ENCODE data around the gene TGM5. TPM values are rescaled to one million over a fixed set of nuclear protein-coding genes. Genes with fewer than 3 reads are reported as not detected.
"Not testable (repeated sequence)": the region's sequence is repeated elsewhere in the genome, so short reads cannot be mapped to it uniquely, and the experiment has no call there.

TGM5 gene
- total RNA-seq, 1 experiment from 2014 or later, result not detected

DNA sequence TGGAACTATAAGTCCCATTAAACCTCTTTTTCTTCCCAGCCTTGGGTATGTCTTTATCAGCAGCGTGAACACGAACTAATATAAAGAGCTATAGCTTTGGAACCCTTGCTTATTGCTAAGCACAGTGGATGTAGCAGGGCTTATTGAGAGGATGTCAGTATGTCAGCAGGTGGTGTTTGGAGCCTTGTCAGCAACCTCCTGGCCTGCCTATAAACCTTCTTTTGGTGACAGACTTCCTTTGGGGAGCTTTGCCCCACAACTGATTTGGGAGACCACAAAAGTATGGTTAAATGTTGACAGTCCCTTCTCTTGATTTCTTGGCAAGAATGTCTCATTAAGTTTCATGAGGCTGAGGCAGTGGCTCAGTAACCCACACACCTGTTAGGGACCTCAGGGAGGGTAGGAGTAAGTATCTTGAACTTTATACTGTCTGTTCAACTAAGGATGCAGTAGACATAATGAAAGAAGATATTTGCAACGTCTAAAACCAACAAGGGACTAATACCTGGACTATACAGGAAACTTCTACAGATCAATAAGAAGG lies 66.7 kb downstream of the TGM5 start (continued):
- no peak for TF ChIP-seq USF2 (CRISPR knock-in tag; IDR thresholded peaks at IDR 0.05)
- TF ChIP-seq, protein P1, sequence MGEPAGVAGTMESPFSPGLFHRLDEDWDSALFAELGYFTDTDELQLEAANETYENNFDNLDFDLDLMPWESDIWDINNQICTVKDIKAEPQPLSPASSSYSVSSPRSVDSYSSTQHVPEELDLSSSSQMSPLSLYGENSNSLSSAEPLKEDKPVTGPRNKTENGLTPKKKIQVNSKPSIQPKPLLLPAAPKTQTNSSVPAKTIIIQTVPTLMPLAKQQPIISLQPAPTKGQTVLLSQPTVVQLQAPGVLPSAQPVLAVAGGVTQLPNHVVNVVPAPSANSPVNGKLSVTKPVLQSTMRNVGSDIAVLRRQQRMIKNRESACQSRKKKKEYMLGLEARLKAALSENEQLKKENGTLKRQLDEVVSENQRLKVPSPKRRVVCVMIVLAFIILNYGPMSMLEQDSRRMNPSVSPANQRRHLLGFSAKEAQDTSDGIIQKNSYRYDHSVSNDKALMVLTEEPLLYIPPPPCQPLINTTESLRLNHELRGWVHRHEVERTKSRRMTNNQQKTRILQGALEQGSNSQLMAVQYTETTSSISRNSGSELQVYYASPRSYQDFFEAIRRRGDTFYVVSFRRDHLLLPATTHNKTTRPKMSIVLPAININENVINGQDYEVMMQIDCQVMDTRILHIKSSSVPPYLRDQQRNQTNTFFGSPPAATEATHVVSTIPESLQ (CRISPR knock-in tag; IDR thresholded peaks at IDR 0.05), result no peak
- TF ChIP-seq, protein P2, sequence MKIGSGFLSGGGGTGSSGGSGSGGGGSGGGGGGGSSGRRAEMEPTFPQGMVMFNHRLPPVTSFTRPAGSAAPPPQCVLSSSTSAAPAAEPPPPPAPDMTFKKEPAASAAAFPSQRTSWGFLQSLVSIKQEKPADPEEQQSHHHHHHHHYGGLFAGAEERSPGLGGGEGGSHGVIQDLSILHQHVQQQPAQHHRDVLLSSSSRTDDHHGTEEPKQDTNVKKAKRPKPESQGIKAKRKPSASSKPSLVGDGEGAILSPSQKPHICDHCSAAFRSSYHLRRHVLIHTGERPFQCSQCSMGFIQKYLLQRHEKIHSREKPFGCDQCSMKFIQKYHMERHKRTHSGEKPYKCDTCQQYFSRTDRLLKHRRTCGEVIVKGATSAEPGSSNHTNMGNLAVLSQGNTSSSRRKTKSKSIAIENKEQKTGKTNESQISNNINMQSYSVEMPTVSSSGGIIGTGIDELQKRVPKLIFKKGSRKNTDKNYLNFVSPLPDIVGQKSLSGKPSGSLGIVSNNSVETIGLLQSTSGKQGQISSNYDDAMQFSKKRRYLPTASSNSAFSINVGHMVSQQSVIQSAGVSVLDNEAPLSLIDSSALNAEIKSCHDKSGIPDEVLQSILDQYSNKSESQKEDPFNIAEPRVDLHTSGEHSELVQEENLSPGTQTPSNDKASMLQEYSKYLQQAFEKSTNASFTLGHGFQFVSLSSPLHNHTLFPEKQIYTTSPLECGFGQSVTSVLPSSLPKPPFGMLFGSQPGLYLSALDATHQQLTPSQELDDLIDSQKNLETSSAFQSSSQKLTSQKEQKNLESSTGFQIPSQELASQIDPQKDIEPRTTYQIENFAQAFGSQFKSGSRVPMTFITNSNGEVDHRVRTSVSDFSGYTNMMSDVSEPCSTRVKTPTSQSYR (CRISPR knock-in tag; IDR thresholded peaks at IDR 0.05), result no peak
- TF ChIP-seq KAT7 (CRISPR knock-in tag; IDR thresholded peaks at IDR 0.05; ENCODE audit: borderline replicate concordance), result no peak

GRCh38 chr15:43198992-43199391 lies 67.7 kb downstream of the TGM5 start:
- Mint-ChIP-seq H3K27ac (no peak overlapping the region), H3K36me3 (peaks cover 16% of the 10 kb centered on the region), H3K4me3 (no peak overlapping the region), H3K9me3 (peaks cover 26% of the 10 kb centered on the region), H3K27me3 (ENCODE audit: low read depth) (peaks cover 7% of the 10 kb centered on the region), H3K4me1 (no peaks in the 10 kb centered on the region)
- TF ChIP-seq ZBTB43 (CRISPR knock-in tag; IDR thresholded peaks at IDR 0.05) (no peak), TP53 (CRISPR knock-in tag; IDR thresholded peaks at IDR 0.05) (no peak), PRRX2 (CRISPR knock-in tag; IDR thresholded peaks at IDR 0.05) (no peak), ATF1 (CRISPR knock-in tag; IDR thresholded peaks at IDR 0.05) (no peak), NFATC4 (CRISPR knock-in tag; IDR thresholded peaks at IDR 0.05) (no peak), RORB (CRISPR knock-in tag; IDR thresholded peaks at IDR 0.05) (no peak), ZNF138 (CRISPR knock-in tag; conservative IDR thresholded peaks at IDR 0.05) (no peak)
- TF ChIP-seq, protein P3, sequence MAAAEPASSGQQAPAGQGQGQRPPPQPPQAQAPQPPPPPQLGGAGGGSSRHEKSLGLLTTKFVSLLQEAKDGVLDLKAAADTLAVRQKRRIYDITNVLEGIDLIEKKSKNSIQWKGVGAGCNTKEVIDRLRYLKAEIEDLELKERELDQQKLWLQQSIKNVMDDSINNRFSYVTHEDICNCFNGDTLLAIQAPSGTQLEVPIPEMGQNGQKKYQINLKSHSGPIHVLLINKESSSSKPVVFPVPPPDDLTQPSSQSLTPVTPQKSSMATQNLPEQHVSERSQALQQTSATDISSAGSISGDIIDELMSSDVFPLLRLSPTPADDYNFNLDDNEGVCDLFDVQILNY (CRISPR knock-in tag; IDR thresholded peaks at IDR 0.05), result no peak
- ChIA-PET POLR2A (no interaction called here), CTCF (interaction anchor here (1.6 kb wide), 1 partner anchor 11 kb away, joined by 3 read pairs; no protein-coding TSS in a partner anchor)
- ATAC-seq (no peak), DNase-seq (ENCODE audit: low spot score) (no peak)

- peaks cover 16% of the 10 kb centered on the region for H3K36me3 Mint-ChIP-seq
- not testable (repeated sequence) for H3K27me3 Mint-ChIP-seq (ENCODE audit: low read depth)
Observed at GRCh38 chr15:43198556-43198955, 68.2 kb downstream of the TGM5 start.

DNA sequence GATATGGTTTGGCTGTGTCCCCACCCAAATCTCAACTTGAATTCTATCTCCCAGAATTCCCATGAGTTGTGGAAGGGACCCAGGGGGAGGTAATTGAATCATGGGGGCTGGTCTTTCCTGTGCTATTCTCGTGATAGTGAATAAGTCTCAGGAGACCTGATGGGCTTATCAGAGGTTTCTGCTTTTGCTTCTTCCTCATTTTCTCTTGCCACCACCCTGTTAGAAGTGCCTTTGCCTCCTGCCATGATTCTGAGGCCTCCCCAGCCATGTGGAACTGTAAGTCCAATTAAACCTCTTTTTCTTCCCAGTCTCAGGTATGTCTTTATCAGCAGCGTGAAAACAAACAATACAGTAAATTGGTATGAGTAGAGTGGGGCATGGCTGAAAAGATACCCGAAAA lies 69.0 kb downstream of the TGM5 start:
- CTCF ChIA-PET; ATAC-seq; H3K27ac Mint-ChIP-seq; H3K4me3 Mint-ChIP-seq; H3K27me3 Mint-ChIP-seq (ENCODE audit: low read depth); DNase-seq (ENCODE audit: low spot score); POLR2A ChIA-PET; H3K4me1 Mint-ChIP-seq: not testable (repeated sequence)
- Mint-ChIP-seq H3K36me3 (peaks cover 17% of the 10 kb centered on the region), H3K9me3 (peaks cover 26% of the 10 kb centered on the region)

More at GRCh38 chr15:43198556-43198955, 68.2 kb downstream of the TGM5 start:
- DNase-seq (ENCODE audit: low spot score); ATAC-seq; H3K4me1 Mint-ChIP-seq; H3K27ac Mint-ChIP-seq; H3K4me3 Mint-ChIP-seq; POLR2A ChIA-PET: not testable (repeated sequence)
- CTCF ChIA-PET, result interaction anchor here (1.6 kb wide), 1 partner anchor 11 kb away, joined by 3 read pairs; no protein-coding TSS in a partner anchor
- peaks cover 26% of the 10 kb centered on the region for H3K9me3 Mint-ChIP-seq

Measured in WTC11 (cell line).